Measurements from ENCODE around the gene OR10H5.

OR10H5 gene

DNA sequence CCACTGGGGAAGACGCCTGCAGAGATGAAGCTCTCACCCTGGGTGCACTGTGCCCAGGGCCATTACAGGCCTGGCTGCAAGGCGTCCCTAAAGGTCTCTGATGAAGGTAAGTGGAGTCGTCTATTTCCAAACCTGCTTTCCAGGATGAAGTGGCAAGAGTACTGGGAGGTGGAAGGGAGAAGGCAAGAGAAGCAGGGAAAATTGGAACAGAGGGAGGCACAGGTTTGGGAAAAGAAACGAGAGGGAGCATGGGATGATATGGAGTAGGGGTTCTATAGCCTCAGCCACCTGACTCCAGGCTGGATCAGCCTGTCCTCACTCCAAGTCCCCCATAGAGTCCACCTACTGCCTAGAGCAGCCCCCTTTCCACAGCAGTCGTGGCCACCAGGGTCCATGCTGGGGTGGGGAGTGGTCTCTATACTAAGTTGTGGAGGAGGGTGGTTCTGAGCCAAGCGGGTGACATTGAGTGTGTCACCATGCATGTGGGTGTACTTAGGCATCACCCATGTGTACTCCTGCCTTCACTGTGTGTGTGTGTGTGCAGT lies at the start of gene OR10H5:
OR10H5 (plus strand) TSS at position 51 of the 545 bp plus-strand sequence. CDS start 6,388 bp downstream, outside the sequence.
- Mint-ChIP-seq H3K36me3 (ENCODE audit: low read depth) (peaks cover 4% of the 10 kb centered on the region), H3K4me3 (no peak within 1 kb of the TSS), H3K9me3 (peaks cover 80% of the 10 kb centered on the region), H3K27me3 (ENCODE audit: low read depth, poor library complexity) (peaks cover 4% of the 10 kb centered on the region), H3K4me1 (no peaks in the 10 kb centered on the region), H3K27ac (peak within 1 kb of the TSS; percentile 30)
- no peak for DNase-seq
- TF ChIP-seq, protein P1, sequence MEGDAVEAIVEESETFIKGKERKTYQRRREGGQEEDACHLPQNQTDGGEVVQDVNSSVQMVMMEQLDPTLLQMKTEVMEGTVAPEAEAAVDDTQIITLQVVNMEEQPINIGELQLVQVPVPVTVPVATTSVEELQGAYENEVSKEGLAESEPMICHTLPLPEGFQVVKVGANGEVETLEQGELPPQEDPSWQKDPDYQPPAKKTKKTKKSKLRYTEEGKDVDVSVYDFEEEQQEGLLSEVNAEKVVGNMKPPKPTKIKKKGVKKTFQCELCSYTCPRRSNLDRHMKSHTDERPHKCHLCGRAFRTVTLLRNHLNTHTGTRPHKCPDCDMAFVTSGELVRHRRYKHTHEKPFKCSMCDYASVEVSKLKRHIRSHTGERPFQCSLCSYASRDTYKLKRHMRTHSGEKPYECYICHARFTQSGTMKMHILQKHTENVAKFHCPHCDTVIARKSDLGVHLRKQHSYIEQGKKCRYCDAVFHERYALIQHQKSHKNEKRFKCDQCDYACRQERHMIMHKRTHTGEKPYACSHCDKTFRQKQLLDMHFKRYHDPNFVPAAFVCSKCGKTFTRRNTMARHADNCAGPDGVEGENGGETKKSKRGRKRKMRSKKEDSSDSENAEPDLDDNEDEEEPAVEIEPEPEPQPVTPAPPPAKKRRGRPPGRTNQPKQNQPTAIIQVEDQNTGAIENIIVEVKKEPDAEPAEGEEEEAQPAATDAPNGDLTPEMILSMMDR (IDR thresholded peaks at IDR 0.05), result no peak

DNA sequence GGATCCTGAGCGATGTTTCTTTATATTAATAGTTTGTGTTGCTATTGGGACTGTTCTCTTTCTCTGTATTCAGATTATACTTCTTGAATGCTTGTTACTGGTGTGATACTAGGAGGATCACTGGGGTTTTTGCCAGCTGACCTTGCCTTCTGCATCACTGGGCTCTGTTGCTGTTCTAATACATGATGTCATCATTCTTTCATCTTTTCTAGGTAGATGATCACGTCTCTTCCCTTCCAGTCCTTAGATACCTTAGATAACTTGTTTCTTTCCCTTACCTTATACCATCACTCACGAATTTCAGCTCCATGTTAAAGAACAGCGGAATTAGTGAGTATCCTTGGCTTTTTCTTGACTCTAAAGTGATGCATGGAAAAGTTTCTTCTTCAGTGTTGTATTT lies 49.7 kb upstream of the OR10H5 start, which contains the start of gene OR10H3:
OR10H3 (plus strand) TSS at position 264 of the 400 bp plus-strand sequence. CDS start 3,408 bp downstream, outside the sequence.
- Mint-ChIP-seq H3K27me3 (ENCODE audit: low read depth, poor library complexity) (peaks cover 5% of the 10 kb centered on the region), H3K36me3 (ENCODE audit: low read depth) (no peaks in the 10 kb centered on the region), H3K4me3 (no peak within 1 kb of the TSS), H3K4me1 (no peaks in the 10 kb centered on the region), H3K27ac (no peak within 1 kb of the TSS), H3K9me3 (peaks cover 77% of the 10 kb centered on the region)
- no peak for DNase-seq
- TF ChIP-seq, protein P1 (IDR thresholded peaks at IDR 0.05), result no peak

- H3K4me3 Mint-ChIP-seq, result no peak overlapping the region
- H3K27ac Mint-ChIP-seq, result no peak overlapping the region
- H3K9me3 Mint-ChIP-seq, result peaks cover 72% of the 10 kb centered on the region
- H3K36me3 Mint-ChIP-seq (ENCODE audit: low read depth), result no peaks in the 10 kb centered on the region
- DNase-seq, result no peak
- peaks cover 3% of the 10 kb centered on the region for H3K27me3 Mint-ChIP-seq (ENCODE audit: low read depth, poor library complexity)
- H3K4me1 Mint-ChIP-seq, result no peaks in the 10 kb centered on the region
- TF ChIP-seq, protein P1 (IDR thresholded peaks at IDR 0.05), result no peak
These were observed 46.7 kb upstream of the OR10H5 start for GRCh38 chr19:15740785-15741184.

DNA sequence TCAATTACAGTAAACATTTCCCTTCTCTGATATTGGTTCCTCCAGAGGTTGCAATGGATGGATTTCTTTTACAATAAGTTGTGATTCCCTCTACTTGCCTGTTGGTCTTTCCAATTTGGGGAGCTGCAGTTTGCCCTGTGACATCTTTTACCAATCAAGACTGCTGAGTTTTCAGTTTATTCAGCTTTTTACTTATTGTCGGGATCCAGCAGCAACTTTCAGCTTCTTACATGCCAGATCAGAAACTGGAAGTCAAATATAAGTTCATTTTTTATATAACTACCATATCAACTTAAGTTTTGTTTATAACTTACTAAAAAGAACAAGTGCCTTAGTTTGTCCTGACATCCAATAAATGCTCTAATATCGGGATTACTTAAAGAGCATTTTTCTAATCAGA lies 39.2 kb upstream of the OR10H5 start:
- Mint-ChIP-seq H3K9me3 (peaks cover 82% of the 10 kb centered on the region), H3K36me3 (ENCODE audit: low read depth) (no peaks in the 10 kb centered on the region), H3K27ac (no peak overlapping the region), H3K27me3 (ENCODE audit: low read depth, poor library complexity) (no peaks in the 10 kb centered on the region), H3K4me3 (no peak overlapping the region), H3K4me1 (no peaks in the 10 kb centered on the region)
- TF ChIP-seq, protein P1 (IDR thresholded peaks at IDR 0.05), result no peak
- no peak for DNase-seq

DNA sequence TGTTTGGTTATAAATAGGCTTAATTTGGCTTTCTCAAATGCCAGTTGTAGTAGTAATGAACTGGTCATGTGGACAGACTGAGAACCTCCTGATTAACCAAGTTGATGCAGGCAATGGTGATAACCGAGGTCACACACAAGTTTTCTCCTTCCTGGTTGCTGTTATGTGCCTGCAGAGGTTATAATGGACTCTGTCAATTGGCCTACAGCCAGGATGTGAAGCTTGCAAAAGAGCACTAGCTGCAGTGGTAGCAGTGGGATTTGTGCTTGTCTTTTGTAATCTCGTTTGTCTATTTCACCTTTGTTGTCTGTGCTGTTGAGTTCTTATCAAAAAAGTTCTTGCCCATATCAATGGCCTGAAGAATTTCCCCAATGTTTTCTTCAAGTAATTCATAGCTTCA lies 29.1 kb upstream of the OR10H5 start:
- H3K27me3 Mint-ChIP-seq (ENCODE audit: low read depth, poor library complexity), result no peaks in the 10 kb centered on the region
- no peaks in the 10 kb centered on the region for H3K36me3 Mint-ChIP-seq (ENCODE audit: low read depth)
- DNase-seq, result no peak
- no peak overlapping the region for H3K27ac Mint-ChIP-seq
- no peak overlapping the region for H3K4me3 Mint-ChIP-seq
- TF ChIP-seq, protein P1 (IDR thresholded peaks at IDR 0.05), result no peak
- no peaks in the 10 kb centered on the region for H3K4me1 Mint-ChIP-seq
- H3K9me3 Mint-ChIP-seq, result peaks cover 90% of the 10 kb centered on the region

DNA sequence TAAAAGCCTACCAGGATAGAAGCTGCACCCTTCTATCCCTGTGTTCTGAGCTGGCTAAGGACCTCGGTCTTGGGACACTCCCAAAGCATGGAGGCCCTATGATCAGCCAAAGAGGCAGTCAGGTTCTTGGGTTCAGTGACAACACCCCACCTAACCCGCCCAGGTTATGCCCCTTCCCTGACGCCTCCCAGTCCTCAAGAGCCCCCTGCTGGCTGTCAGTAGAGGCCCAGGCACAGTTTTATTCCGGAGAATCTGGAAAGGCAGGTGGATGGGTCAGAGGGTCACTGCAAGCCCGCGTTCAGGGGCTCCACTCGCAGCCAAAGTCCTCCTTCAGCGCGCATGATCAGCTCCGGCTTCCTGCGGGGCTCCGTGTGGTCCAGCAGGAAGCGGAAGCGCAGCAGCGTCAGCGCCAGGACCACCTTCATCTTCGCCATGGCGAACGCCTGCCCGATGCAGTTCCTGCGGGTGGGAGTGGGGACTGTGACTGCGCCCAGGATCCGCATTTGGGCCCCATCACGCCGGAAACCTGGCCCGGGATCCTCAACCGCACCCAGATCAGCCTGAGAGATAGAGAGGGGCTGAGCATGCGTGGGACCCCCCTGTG lies 27.4 kb upstream of the OR10H5 start:
- peaks cover 86% of the 10 kb centered on the region for H3K9me3 Mint-ChIP-seq
- H3K4me1 Mint-ChIP-seq, result no peaks in the 10 kb centered on the region
- no peak for DNase-seq
- no peaks in the 10 kb centered on the region for H3K27me3 Mint-ChIP-seq (ENCODE audit: low read depth, poor library complexity)
- no peak overlapping the region for H3K4me3 Mint-ChIP-seq
- TF ChIP-seq, protein P1 (IDR thresholded peaks at IDR 0.05), result no peak
- no peak overlapping the region for H3K27ac Mint-ChIP-seq
- H3K36me3 Mint-ChIP-seq (ENCODE audit: low read depth), result no peaks in the 10 kb centered on the region
